ENCODE data around the gene SHB. TPM values are rescaled to one million over a fixed set of nuclear protein-coding genes. Genes with fewer than 3 reads are reported as not detected.

The SHB gene
- total RNA-seq, 1 donor from 2014 or later = 1.1 TPM

DNA sequence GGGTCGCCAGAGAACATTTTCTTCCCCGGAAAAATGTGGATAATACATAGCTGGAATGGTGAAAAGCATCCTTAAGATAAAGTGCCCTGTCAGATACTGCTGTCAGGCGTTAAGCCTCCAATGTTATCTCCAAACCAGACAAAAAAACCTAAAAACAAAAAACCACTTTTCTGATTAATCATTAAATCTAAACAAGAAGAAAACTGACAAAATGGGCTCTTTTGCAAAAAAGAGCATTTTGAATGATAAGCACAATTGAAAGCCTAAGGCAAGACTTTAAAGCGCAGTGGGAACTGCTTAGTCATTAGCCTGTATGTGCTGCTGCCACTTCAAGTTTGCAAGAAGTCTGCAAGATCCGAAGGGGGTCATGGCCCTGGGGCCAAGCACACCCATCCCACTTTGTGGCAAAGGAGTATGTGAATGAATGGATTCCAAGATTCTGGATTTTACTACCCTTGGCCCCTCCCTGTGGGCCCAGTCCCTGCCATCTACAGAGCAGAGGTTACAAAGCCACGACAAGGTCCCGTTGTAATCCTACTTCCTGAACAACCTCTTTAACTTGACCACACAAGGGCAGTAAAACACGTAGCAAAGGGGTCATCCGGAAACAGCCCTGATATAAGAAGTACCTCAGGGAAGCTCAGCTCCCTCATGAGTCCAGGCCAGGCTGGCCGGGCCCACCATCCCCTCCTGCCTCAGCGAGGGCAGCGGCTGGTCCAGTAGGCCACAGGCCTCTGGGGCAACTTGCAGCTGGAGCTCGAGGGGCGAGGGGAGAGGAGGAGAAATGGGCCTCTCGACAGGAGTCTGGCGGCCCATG lies 29.7 kb downstream of the SHB start:
- H3K27me3 ChIP-seq = no peaks in the 10 kb centered on the region
- H3K9me3 Mint-ChIP-seq = no peaks in the 10 kb centered on the region
- no peak overlapping the region for H2AFZ ChIP-seq (replicated peaks)
- H3K79me2 ChIP-seq (ENCODE audit: low read depth) = no peaks in the 10 kb centered on the region
- H3K4me1 ChIP-seq = peaks cover 8% of the 10 kb centered on the region
- H3K27ac Mint-ChIP-seq = peak overlapping the region; percentile 29
- H3K27me3 Mint-ChIP-seq (ENCODE audit: insufficient read depth, low read depth) = peaks cover 14% of the 10 kb centered on the region
- no peaks in the 10 kb centered on the region for H3K36me3 Mint-ChIP-seq
- no peak overlapping the region for H3K27ac ChIP-seq
- no peaks in the 10 kb centered on the region for H3K36me3 ChIP-seq
- H4K20me1 ChIP-seq (ENCODE audit: low read depth) = no peaks in the 10 kb centered on the region
- no peak overlapping the region for H3K4me3 ChIP-seq
- DNase-seq (ENCODE audit: low spot score) = no peak
- H3K9me3 ChIP-seq (ENCODE audit: low read depth) = no peaks in the 10 kb centered on the region
- TF ChIP-seq EZH2phosphoT487 (IDR thresholded peaks at IDR 0.05) = no peak
- TF ChIP-seq EZH2 (IDR thresholded peaks at IDR 0.05) = no peak
- TF ChIP-seq, protein P1, sequence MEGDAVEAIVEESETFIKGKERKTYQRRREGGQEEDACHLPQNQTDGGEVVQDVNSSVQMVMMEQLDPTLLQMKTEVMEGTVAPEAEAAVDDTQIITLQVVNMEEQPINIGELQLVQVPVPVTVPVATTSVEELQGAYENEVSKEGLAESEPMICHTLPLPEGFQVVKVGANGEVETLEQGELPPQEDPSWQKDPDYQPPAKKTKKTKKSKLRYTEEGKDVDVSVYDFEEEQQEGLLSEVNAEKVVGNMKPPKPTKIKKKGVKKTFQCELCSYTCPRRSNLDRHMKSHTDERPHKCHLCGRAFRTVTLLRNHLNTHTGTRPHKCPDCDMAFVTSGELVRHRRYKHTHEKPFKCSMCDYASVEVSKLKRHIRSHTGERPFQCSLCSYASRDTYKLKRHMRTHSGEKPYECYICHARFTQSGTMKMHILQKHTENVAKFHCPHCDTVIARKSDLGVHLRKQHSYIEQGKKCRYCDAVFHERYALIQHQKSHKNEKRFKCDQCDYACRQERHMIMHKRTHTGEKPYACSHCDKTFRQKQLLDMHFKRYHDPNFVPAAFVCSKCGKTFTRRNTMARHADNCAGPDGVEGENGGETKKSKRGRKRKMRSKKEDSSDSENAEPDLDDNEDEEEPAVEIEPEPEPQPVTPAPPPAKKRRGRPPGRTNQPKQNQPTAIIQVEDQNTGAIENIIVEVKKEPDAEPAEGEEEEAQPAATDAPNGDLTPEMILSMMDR (IDR thresholded peaks at IDR 0.05) = no peak
- no peak overlapping the region for H3K9ac ChIP-seq
- H3K4me2 ChIP-seq = no peak overlapping the region
- H3K4me1 Mint-ChIP-seq = peaks cover 46% of the 10 kb centered on the region
- H3F3A ChIP-seq (ENCODE audit: low read depth) = peaks cover 5% of the 10 kb centered on the region
- peak overlapping the region; percentile 38 for H3K4me3 Mint-ChIP-seq

DNA sequence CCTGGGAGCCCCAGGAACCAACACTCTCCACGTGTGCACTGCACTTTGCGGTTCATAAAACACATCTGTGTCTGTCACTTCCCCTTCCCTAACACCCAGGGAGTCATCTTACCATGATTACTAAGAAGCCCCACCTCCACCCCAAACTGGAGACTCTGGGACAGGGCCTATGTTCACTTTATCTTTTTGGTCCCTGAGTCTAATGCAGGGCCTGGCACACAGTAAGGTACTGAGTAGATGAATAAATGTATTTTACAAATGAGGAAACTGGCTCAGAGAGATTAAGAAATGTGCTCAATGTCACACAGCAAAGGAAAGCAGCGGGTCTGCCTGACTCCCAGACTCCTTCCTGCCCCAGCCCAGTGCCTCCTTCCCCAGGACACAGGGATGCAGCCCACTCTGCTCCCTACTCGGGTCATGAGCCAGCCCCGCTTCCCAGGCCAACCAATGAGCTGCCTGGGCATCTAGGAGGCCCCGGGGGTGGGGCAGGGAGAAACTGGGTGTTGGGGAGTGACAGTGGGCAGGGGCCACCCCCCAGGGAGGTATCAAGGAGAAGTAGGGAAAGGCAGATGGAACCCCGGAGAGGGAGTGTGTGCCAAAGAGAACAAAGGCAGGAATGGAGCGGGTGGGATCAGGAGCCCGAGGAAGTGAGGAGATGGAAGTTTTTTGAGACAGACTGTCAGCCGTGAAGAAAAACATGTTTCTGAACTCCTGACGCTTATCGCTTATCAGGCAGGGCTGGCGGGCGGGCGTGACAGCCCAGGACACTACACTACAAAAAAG lies 30.5 kb downstream of the SHB start:
- Histone ChIP-seq H3K27me3 (no peaks in the 10 kb centered on the region), H3K27ac (no peak overlapping the region), H3K36me3 (no peaks in the 10 kb centered on the region), H3K79me2 (ENCODE audit: low read depth) (no peaks in the 10 kb centered on the region), H3K4me3 (no peak overlapping the region), H3K4me1 (peaks cover 8% of the 10 kb centered on the region), H3K9me3 (ENCODE audit: low read depth) (no peaks in the 10 kb centered on the region), H3F3A (ENCODE audit: low read depth) (peaks cover 5% of the 10 kb centered on the region), H3K9ac (no peak overlapping the region), H3K4me2 (no peak overlapping the region), H2AFZ (replicated peaks) (no peak overlapping the region), H4K20me1 (ENCODE audit: low read depth) (no peaks in the 10 kb centered on the region)
- H3K27me3 Mint-ChIP-seq (ENCODE audit: insufficient read depth, low read depth) = peaks cover 16% of the 10 kb centered on the region
- H3K36me3 Mint-ChIP-seq = no peaks in the 10 kb centered on the region
- H3K4me3 Mint-ChIP-seq = no peak overlapping the region
- H3K4me1 Mint-ChIP-seq = peaks cover 46% of the 10 kb centered on the region
- peak overlapping the region; percentile 29 for H3K27ac Mint-ChIP-seq
- DNase-seq (ENCODE audit: low spot score) = no peak
- no peak for TF ChIP-seq EZH2phosphoT487 (IDR thresholded peaks at IDR 0.05)
- TF ChIP-seq EZH2 (IDR thresholded peaks at IDR 0.05) = no peak
- TF ChIP-seq, protein P1 (IDR thresholded peaks at IDR 0.05) = no peak
- H3K9me3 Mint-ChIP-seq = no peaks in the 10 kb centered on the region

DNA sequence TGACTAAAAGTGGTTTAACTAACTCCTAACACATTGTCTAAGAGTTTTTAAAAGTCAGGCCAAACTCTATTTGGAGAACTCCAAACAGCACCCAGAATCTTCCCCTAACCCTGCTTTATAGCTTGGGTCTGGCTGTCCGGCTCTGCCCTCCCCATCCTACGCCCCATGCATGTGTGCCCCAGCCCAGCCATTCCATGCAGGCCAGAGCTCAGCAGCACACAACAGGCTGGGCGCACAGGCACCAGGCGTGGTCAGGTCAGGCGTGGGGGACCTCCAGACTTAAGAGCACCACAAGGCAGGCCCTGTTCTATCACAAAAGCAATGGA lies 31.1 kb downstream of the SHB start:
- no peaks in the 10 kb centered on the region for H3K36me3 Mint-ChIP-seq
- H3K79me2 ChIP-seq (ENCODE audit: low read depth) = no peaks in the 10 kb centered on the region
- H3F3A ChIP-seq (ENCODE audit: low read depth) = peaks cover 5% of the 10 kb centered on the region

More for the DNA sequence above, 31.1 kb downstream of the SHB start:
- Histone ChIP-seq H3K27me3 (no peaks in the 10 kb centered on the region), H3K4me3 (no peak overlapping the region), H3K9ac (no peak overlapping the region), H3K4me2 (no peak overlapping the region), H4K20me1 (ENCODE audit: low read depth) (no peaks in the 10 kb centered on the region), H3K27ac (no peak overlapping the region), H3K36me3 (no peaks in the 10 kb centered on the region), H3K9me3 (ENCODE audit: low read depth) (no peaks in the 10 kb centered on the region), H2AFZ (replicated peaks) (no peak overlapping the region), H3K4me1 (peaks cover 8% of the 10 kb centered on the region)
- H3K27ac Mint-ChIP-seq = peak overlapping the region; percentile 14
- no peak overlapping the region for H3K4me3 Mint-ChIP-seq
- DNase-seq (ENCODE audit: low spot score) = no peak
- no peaks in the 10 kb centered on the region for H3K9me3 Mint-ChIP-seq
- H3K27me3 Mint-ChIP-seq (ENCODE audit: insufficient read depth, low read depth) = peaks cover 16% of the 10 kb centered on the region
- TF ChIP-seq EZH2phosphoT487 (IDR thresholded peaks at IDR 0.05) = no peak
- no peak for TF ChIP-seq EZH2 (IDR thresholded peaks at IDR 0.05)
- TF ChIP-seq, protein P1 (IDR thresholded peaks at IDR 0.05) = no peak
- H3K4me1 Mint-ChIP-seq = peaks cover 42% of the 10 kb centered on the region
